Left forelimb (tissue), 1 donor: ENCODE results near the gene YTHDF1.

Experiments
- DNase-seq: peaks from one replicate; pipeline ENCODE4 v3.0.0-alpha.2; 2018; ENCODE audit warnings: low spot score

YTHDF1 gene

GRCh38 chr20:63155266-63156165 lies 60.4 kb downstream of the YTHDF1 start:
- no peak for DNase-seq

- no peak for DNase-seq
Observed at GRCh38 chr20:63154395-63154794, 61.5 kb downstream of the YTHDF1 start.

GRCh38 chr20:63153254-63154221 lies 62.4 kb downstream of the YTHDF1 start:
- no peak for DNase-seq

GRCh38 chr20:63152322-63153253 lies 63.3 kb downstream of the YTHDF1 start:
- DNase-seq = no peak

- no peak for DNase-seq
Observed at GRCh38 chr20:63151554-63152321, 64.2 kb downstream of the YTHDF1 start.

GRCh38 chr20:63150911-63151531 lies 64.9 kb downstream of the YTHDF1 start:
- no peak for DNase-seq

GRCh38 chr20:63150391-63150898 lies 65.5 kb downstream of the YTHDF1 start:
- no peak for DNase-seq

- no peak for DNase-seq
Observed at GRCh38 chr20:63149531-63150192, 66.3 kb downstream of the YTHDF1 start.

GRCh38 chr20:63148696-63149095 lies 67.2 kb downstream of the YTHDF1 start:
- DNase-seq = no peak

- no peak for DNase-seq
Observed at GRCh38 chr20:63147532-63147931, 68.4 kb downstream of the YTHDF1 start.
